MM.1S (cell line): ENCODE results near the gene CCDC71L.

Experiments used
- DNase-seq: peaks from one replicate; pipeline ENCODE4 v3.0.0-alpha.2; 2015
- H2AFZ ChIP-seq: fragments of 300-600 bp; sonication (generic); 2 replicates; pipeline ENCODE4 v1.6.0; 2016; ENCODE audit warnings: antibody characterized with exemption, low read length
- H3F3A ChIP-seq: fragments of 300-600 bp; sonication (generic); 2 replicates; pipeline ENCODE4 v1.6.1; 2016; ENCODE audit warnings: mild to moderate bottlenecking, antibody characterized with exemption, low read length, moderate library complexity, mixed read lengths; ENCODE audit not compliant: insufficient read depth
- H3K27ac ChIP-seq: fragments of 300-600 bp; sonication (generic); 2 replicates; pipeline ENCODE4 v1.5.1; 2016; ENCODE audit warnings: mild to moderate bottlenecking, low read length
- H3K27me3 ChIP-seq: fragments of 300-600 bp; sonication (generic); replicated peaks from 2 replicates; pipeline ENCODE4 v1.6.0; 2016; ENCODE audit warnings: low read length; ENCODE audit not compliant: insufficient read depth
- H3K36me3 ChIP-seq: fragments of 300-600 bp; sonication (generic); replicated peaks from 2 replicates; pipeline ENCODE4 v1.6.1; 2016; ENCODE audit warnings: mild to moderate bottlenecking, low read length, mixed read lengths; ENCODE audit not compliant: insufficient read depth
- H3K4me1 ChIP-seq: fragments of 300-600 bp; sonication (generic); 2 replicates; pipeline ENCODE4 v1.6.1; 2016; ENCODE audit warnings: low read length, mixed read lengths
- H3K4me2 ChIP-seq: fragments of 300-600 bp; sonication (generic); 2 replicates; pipeline ENCODE4 v1.6.0; 2016; ENCODE audit warnings: low read depth, low read length
- H3K4me3 ChIP-seq: fragments of 300-600 bp; sonication (generic); 2 replicates; pipeline ENCODE4 v1.5.1; 2016; ENCODE audit warnings: low read length, mixed read lengths
- H3K79me2 ChIP-seq: fragments of 300-600 bp; sonication (generic); 2 replicates; pipeline ENCODE4 v1.6.1; 2016; ENCODE audit warnings: mixed run types, low read length, mixed read lengths
- H3K9ac ChIP-seq: fragments of 300-600 bp; sonication (generic); 2 replicates; pipeline ENCODE4 v1.6.1; 2016; ENCODE audit warnings: low read length, mixed read lengths
- H3K9me2 ChIP-seq: fragments of 300-600 bp; sonication (generic); replicated peaks from 2 replicates; pipeline ENCODE4 v1.6.1; 2016; ENCODE audit warnings: mild to moderate bottlenecking, low read length, mixed read lengths; ENCODE audit not compliant: insufficient read depth
- H3K9me3 ChIP-seq: fragments of 300-600 bp; sonication (generic); replicated peaks from 2 replicates; pipeline ENCODE4 v1.6.1; 2016; ENCODE audit warnings: mild to moderate bottlenecking, low read length, mixed read lengths; ENCODE audit not compliant: insufficient read depth
- H4K20me1 ChIP-seq: fragments of 300-600 bp; sonication (generic); 2 replicates; pipeline ENCODE4 v1.6.1; 2016; ENCODE audit warnings: mild to moderate bottlenecking, low read length, moderate library complexity, mixed read lengths; ENCODE audit not compliant: insufficient read depth
- EZH2 ChIP-seq: fragments of 300-600 bp; sonication (generic); optimal IDR thresholded peaks from 2 replicates; pipeline ENCODE3; 2017; ENCODE audit warnings: low read depth, mild to moderate bottlenecking, antibody characterized with exemption, low read length, mixed read lengths
- EZH2phosphoT487 ChIP-seq: fragments of 300-600 bp; sonication (generic); IDR thresholded peaks from 2 replicates; pipeline ENCODE4 v1.6.1; 2018; ENCODE audit warnings: antibody characterized with exemption, low read length
- TF ChIP-seq, protein P1 (sequence below): fragments of 300-600 bp; sonication (generic); IDR thresholded peaks from 2 replicates; pipeline ENCODE4 v1.5.1; 2016; ENCODE audit warnings: antibody characterized with exemption, low read length, mixed read lengths

The CCDC71L gene

DNA sequence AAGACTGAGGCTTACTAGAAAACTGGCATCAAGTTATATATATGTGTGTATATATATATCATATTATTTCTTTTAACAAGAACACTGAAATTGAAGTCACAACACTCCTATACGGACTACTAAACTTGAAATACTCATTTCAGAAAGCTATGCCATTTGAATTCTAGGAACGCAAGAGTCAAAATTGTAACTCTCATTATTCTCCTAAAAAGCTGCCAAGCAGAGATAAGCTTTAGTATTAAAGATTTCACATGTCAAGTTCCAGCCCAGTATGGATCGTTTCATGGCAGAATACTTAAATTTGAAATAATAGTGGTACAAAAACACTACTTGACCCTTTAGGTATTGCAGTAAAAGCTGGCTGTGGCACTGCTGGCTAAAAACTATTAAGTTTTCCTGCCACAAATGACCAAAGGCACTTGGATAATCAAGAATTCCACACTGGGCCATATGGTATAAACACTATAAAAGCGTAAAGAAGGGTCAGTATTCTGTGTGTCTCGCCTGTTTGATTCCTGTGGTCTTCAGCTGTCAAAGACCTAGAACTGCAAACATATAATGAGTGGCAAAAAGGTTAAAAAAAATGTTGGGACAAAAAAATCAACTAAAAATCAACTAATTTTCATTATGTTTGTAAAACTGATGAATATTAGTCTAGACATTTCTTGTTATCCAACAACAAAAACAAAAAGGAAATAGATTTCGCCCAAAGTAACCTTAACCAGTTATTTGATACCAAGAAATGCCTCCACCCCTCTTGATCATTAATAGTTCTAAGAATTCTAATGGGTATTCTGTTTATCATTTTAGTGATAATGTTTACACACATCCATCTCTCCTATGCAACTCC is 2.4 kb downstream of the CCDC71L start:
- TF ChIP-seq EZH2phosphoT487 (no peak), EZH2 (no peak)
- TF ChIP-seq, protein P1, sequence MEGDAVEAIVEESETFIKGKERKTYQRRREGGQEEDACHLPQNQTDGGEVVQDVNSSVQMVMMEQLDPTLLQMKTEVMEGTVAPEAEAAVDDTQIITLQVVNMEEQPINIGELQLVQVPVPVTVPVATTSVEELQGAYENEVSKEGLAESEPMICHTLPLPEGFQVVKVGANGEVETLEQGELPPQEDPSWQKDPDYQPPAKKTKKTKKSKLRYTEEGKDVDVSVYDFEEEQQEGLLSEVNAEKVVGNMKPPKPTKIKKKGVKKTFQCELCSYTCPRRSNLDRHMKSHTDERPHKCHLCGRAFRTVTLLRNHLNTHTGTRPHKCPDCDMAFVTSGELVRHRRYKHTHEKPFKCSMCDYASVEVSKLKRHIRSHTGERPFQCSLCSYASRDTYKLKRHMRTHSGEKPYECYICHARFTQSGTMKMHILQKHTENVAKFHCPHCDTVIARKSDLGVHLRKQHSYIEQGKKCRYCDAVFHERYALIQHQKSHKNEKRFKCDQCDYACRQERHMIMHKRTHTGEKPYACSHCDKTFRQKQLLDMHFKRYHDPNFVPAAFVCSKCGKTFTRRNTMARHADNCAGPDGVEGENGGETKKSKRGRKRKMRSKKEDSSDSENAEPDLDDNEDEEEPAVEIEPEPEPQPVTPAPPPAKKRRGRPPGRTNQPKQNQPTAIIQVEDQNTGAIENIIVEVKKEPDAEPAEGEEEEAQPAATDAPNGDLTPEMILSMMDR: no peak
- Histone ChIP-seq H3K4me1 (peaks cover 17% of the 10 kb centered on the region), H3K9ac (no peak overlapping the region), H3K27ac (no peak overlapping the region), H3K4me2 (peak overlapping the region; percentile 91; the same call in 1 of the 2 replicates), H3K9me3 (no peaks in the 10 kb centered on the region), H3K4me3 (no peak overlapping the region), H3K79me2 (peaks cover 10% of the 10 kb centered on the region; the same call in 1 of the 2 replicates), H2AFZ (no peak overlapping the region), H3F3A (peaks cover 7% of the 10 kb centered on the region; the same call in 1 of the 2 replicates), H4K20me1 (no peaks in the 10 kb centered on the region), H3K27me3 (no peaks in the 10 kb centered on the region), H3K9me2 (no peaks in the 10 kb centered on the region), H3K36me3 (no peaks in the 10 kb centered on the region)
- no peak for DNase-seq

DNA sequence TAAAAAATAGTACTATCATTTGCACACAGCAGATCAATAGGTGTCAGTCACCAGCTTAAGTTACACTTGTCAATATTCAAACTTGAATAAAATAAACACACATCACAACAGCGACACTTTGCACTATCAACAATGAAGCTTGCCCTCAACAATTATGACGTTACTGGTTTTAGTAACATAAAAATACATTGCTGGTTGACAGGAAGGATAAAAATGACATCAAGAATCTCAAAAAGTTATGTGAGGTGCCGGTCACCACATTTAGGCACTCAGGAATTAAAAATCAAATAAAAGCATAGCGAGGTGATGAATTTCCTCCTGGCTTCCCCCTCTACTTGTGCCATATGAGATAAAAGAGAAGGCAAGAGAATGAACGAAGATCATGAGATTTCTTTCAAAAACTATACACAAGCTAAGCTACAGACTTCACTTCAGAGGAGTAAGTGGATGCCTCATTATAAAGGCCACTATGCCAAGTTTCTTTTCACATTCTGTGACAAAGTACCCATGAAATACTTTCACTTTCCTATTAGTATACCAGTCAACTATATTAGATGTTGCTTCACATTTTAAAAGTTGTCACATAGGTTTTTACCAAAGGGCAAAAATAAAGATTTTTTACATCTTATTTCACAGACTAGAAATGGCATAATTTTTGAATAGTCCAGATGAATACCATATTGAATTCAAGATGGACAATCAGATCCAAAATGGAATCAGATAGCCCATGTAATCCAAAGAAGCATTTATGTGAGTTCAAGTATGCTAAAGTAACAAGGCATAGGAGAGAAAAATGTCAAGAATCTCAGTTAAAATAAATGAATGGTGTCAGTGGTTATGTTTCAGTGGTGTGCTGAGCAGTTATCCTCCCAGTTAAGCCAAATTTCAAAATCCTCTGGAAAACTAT is 3.6 kb downstream of the CCDC71L start:
- no peak overlapping the region for H3K27ac ChIP-seq

DNA sequence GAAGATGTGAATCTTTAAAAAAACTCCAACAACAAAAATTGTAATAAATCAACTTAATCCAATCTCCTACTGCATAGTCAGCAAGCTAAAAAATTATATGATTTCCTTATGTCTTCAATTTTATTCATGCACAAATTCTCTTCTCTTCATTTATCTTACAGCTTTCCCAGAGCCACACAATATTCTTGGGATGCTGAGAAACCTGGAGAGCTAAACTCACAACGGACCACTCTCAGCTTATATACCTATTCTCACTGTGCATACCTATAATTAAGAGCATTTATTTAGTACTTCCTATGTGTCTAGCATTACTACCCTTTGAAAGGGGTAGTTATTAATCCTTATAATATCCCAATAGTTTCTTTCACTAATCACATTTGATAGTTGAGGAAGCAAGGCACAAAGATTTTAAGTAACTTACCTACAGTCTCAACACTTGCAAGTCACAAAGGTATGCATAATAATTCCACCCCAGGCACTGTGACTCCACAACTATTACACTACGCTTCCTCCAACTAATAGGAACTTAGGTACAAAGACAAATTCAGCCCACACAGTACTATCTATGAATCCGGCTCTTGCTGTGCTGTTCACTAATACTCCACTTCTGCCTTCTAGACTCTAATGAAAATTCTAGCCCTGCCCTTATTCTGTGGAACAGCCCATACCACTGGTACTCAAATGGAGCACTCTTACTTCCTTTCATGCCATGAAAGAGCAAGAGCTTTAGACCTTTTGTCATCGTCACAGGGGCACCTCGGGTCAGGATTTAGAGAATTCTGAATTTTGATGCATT is 5.1 kb downstream of the CCDC71L start:
- no peak for DNase-seq
- Histone ChIP-seq H3K4me2 (no peak overlapping the region), H3K36me3 (no peaks in the 10 kb centered on the region), H3K27ac (no peak overlapping the region), H3K27me3 (no peaks in the 10 kb centered on the region), H2AFZ (no peak overlapping the region), H3K9ac (no peak overlapping the region), H3F3A (no peaks in the 10 kb centered on the region), H3K9me3 (no peaks in the 10 kb centered on the region), H3K4me1 (peaks cover 13% of the 10 kb centered on the region), H3K9me2 (no peaks in the 10 kb centered on the region), H3K4me3 (no peak overlapping the region), H3K79me2 (peaks cover 10% of the 10 kb centered on the region; the same call in 1 of the 2 replicates), H4K20me1 (no peaks in the 10 kb centered on the region)
- TF ChIP-seq EZH2 (no peak), EZH2phosphoT487 (no peak)
- TF ChIP-seq, protein P1: no peak

More for the DNA sequence above, 3.6 kb downstream of the CCDC71L start:
- Histone ChIP-seq H3K9me2 (no peaks in the 10 kb centered on the region), H3K4me2 (no peak overlapping the region), H3K27me3 (no peaks in the 10 kb centered on the region), H3K4me3 (no peak overlapping the region), H3F3A (peaks cover 7% of the 10 kb centered on the region; the same call in 1 of the 2 replicates), H2AFZ (no peak overlapping the region), H3K4me1 (peaks cover 17% of the 10 kb centered on the region), H3K36me3 (no peaks in the 10 kb centered on the region), H3K9me3 (no peaks in the 10 kb centered on the region), H3K79me2 (peaks cover 10% of the 10 kb centered on the region; the same call in 1 of the 2 replicates), H3K9ac (no peak overlapping the region), H4K20me1 (no peaks in the 10 kb centered on the region)
- TF ChIP-seq, protein P1: no peak
- TF ChIP-seq EZH2 (no peak), EZH2phosphoT487 (no peak)
- peak; percentile 55 for DNase-seq
